ENCODE measurements around the gene MYO1C. TPM values are rescaled to one million over a fixed set of nuclear protein-coding genes. Genes with fewer than 3 reads are reported as not detected.

The MYO1C gene
- total RNA-seq, 1 experiment from 2014 or later, result 73.6 TPM

DNA sequence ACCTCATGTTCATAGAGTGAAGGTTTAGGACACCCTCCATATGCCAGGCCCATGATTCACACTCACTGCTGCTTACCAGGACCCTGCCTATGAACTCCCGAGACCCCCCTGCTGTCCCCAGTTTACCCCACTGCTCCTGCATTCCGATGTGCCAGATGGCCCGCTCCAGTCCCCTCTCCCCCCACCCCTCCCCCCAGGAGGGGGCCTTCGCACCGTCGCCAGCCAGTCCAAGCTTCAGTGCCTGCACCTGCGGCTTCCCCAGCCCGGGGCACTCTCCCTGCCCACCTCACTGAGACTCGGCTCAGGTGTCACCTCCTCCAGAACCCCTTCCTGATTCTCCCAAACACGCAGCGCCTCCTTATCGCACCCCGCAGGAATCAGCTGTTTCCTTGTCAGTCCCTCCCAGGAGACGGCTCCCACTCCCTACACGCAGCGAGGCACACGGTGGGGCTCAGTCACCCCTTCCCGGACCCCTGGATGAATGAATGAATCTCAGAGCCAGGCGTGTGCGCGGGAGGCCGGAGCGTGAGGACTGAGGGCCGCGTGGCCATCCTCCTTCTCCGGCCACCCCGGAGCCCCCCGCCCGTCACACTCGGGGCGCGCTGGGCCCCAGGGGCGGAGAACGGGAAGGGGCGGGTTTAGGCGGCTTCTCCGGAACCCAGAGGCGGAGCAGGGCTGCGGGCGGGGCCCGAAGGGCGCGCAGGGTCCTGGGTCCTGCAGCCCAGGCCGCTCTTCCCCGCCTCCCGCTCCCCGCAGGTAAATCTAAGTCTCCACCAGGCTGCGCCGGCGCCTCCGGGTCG, 1.6 kb downstream of the MYO1C start (continued):
- TF ChIP-seq, protein P1, sequence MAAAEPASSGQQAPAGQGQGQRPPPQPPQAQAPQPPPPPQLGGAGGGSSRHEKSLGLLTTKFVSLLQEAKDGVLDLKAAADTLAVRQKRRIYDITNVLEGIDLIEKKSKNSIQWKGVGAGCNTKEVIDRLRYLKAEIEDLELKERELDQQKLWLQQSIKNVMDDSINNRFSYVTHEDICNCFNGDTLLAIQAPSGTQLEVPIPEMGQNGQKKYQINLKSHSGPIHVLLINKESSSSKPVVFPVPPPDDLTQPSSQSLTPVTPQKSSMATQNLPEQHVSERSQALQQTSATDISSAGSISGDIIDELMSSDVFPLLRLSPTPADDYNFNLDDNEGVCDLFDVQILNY (CRISPR knock-in tag; IDR thresholded peaks at IDR 0.05), result 0 out of 2 replicates have a peak, but pooled peaks have one; percentile 18
- TF ChIP-seq ESRRA (CRISPR knock-in tag; IDR thresholded peaks at IDR 0.05; ENCODE audit: borderline replicate concordance) (peak; percentile 17; the same call in 1 of the 2 replicates), ELF4 (CRISPR knock-in tag; IDR thresholded peaks at IDR 0.05; ENCODE audit: low read depth) (no peak), GABPB1 (CRISPR knock-in tag; IDR thresholded peaks at IDR 0.05) (0 out of 2 replicates have a peak, but pooled peaks have one; percentile 40), SMAD3 (CRISPR knock-in tag; IDR thresholded peaks at IDR 0.05; ENCODE audit: borderline replicate concordance) (no peak), SOX15 (CRISPR knock-in tag; IDR thresholded peaks at IDR 0.05) (no peak), MXD4 (CRISPR knock-in tag; IDR thresholded peaks at IDR 0.05; ENCODE audit: borderline replicate concordance) (no peak)
- TF ChIP-seq, protein P2, sequence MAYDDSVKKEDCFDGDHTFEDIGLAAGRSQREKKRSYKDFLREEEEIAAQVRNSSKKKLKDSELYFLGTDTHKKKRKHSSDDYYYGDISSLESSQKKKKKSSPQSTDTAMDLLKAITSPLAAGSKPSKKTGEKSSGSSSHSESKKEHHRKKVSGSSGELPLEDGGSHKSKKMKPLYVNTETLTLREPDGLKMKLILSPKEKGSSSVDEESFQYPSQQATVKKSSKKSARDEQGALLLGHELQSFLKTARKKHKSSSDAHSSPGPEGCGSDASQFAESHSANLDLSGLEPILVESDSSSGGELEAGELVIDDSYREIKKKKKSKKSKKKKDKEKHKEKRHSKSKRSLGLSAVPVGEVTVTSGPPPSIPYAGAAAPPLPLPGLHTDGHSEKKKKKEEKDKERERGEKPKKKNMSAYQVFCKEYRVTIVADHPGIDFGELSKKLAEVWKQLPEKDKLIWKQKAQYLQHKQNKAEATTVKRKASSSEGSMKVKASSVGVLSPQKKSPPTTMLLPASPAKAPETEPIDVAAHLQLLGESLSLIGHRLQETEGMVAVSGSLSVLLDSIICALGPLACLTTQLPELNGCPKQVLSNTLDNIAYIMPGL (CRISPR knock-in tag; IDR thresholded peaks at IDR 0.05), result peak; percentile 61; the same call in 1 of the 2 replicates
- TF ChIP-seq, protein P3, sequence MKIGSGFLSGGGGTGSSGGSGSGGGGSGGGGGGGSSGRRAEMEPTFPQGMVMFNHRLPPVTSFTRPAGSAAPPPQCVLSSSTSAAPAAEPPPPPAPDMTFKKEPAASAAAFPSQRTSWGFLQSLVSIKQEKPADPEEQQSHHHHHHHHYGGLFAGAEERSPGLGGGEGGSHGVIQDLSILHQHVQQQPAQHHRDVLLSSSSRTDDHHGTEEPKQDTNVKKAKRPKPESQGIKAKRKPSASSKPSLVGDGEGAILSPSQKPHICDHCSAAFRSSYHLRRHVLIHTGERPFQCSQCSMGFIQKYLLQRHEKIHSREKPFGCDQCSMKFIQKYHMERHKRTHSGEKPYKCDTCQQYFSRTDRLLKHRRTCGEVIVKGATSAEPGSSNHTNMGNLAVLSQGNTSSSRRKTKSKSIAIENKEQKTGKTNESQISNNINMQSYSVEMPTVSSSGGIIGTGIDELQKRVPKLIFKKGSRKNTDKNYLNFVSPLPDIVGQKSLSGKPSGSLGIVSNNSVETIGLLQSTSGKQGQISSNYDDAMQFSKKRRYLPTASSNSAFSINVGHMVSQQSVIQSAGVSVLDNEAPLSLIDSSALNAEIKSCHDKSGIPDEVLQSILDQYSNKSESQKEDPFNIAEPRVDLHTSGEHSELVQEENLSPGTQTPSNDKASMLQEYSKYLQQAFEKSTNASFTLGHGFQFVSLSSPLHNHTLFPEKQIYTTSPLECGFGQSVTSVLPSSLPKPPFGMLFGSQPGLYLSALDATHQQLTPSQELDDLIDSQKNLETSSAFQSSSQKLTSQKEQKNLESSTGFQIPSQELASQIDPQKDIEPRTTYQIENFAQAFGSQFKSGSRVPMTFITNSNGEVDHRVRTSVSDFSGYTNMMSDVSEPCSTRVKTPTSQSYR (CRISPR knock-in tag; IDR thresholded peaks at IDR 0.05), result no peak
- TF ChIP-seq, protein P4, sequence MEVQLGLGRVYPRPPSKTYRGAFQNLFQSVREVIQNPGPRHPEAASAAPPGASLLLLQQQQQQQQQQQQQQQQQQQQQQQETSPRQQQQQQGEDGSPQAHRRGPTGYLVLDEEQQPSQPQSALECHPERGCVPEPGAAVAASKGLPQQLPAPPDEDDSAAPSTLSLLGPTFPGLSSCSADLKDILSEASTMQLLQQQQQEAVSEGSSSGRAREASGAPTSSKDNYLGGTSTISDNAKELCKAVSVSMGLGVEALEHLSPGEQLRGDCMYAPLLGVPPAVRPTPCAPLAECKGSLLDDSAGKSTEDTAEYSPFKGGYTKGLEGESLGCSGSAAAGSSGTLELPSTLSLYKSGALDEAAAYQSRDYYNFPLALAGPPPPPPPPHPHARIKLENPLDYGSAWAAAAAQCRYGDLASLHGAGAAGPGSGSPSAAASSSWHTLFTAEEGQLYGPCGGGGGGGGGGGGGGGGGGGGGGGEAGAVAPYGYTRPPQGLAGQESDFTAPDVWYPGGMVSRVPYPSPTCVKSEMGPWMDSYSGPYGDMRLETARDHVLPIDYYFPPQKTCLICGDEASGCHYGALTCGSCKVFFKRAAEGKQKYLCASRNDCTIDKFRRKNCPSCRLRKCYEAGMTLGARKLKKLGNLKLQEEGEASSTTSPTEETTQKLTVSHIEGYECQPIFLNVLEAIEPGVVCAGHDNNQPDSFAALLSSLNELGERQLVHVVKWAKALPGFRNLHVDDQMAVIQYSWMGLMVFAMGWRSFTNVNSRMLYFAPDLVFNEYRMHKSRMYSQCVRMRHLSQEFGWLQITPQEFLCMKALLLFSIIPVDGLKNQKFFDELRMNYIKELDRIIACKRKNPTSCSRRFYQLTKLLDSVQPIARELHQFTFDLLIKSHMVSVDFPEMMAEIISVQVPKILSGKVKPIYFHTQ (CRISPR knock-in tag; IDR thresholded peaks at IDR 0.05), result no peak
- TF ChIP-seq, protein P5, sequence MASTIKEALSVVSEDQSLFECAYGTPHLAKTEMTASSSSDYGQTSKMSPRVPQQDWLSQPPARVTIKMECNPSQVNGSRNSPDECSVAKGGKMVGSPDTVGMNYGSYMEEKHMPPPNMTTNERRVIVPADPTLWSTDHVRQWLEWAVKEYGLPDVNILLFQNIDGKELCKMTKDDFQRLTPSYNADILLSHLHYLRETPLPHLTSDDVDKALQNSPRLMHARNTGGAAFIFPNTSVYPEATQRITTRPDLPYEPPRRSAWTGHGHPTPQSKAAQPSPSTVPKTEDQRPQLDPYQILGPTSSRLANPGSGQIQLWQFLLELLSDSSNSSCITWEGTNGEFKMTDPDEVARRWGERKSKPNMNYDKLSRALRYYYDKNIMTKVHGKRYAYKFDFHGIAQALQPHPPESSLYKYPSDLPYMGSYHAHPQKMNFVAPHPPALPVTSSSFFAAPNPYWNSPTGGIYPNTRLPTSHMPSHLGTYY (CRISPR knock-in tag; IDR thresholded peaks at IDR 0.05), result no peak
- TF ChIP-seq, protein P6, sequence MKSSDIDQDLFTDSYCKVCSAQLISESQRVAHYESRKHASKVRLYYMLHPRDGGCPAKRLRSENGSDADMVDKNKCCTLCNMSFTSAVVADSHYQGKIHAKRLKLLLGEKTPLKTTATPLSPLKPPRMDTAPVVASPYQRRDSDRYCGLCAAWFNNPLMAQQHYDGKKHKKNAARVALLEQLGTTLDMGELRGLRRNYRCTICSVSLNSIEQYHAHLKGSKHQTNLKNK (CRISPR knock-in tag; IDR thresholded peaks at IDR 0.05), result no peak

DNA sequence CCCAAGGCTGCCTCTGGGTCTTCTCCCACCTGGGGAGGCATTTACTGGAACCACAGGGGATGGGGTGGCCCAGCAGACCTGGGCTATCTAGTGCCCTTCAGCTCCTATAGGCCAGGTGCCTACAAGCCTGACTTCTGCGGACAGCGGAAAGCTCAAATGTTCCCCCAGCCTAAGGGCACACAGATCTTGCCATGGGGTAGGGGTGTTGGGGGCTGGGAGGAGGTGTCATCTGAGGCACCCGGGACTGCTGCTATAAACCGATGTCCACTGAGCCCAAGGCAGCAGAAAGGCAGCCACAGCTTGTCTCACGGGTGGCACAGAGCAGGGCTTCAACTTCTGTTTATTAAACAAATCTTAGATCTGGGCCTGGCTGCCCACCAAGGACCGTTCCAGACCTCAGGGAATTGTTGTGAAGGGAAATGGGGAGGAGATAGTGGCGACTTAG, 3.6 kb downstream of the MYO1C start:
- Mint-ChIP-seq H3K4me1 (peaks cover 35% of the 10 kb centered on the region), H3K9me3 (no peaks in the 10 kb centered on the region), H3K4me3 (peak overlapping the region; percentile 69), H3K36me3 (0 out of 2 replicates have a peak, but pooled peaks cover 2% of the 10 kb centered on the region), H3K27me3 (ENCODE audit: low read depth) (peaks cover 12% of the 10 kb centered on the region), H3K27ac (no peak overlapping the region)
- ATAC-seq (no peak), DNase-seq (ENCODE audit: low spot score) (no peak)
- ChIA-PET CTCF (interaction anchor here (1.3 to 3.8 kb wide), 3 partner anchors 27 to 124 kb away, joined by 3 to 20 read pairs (median 12); partner anchors contain the start of gene INPP5K), POLR2A (no interaction called here)
- TF ChIP-seq, protein P7, sequence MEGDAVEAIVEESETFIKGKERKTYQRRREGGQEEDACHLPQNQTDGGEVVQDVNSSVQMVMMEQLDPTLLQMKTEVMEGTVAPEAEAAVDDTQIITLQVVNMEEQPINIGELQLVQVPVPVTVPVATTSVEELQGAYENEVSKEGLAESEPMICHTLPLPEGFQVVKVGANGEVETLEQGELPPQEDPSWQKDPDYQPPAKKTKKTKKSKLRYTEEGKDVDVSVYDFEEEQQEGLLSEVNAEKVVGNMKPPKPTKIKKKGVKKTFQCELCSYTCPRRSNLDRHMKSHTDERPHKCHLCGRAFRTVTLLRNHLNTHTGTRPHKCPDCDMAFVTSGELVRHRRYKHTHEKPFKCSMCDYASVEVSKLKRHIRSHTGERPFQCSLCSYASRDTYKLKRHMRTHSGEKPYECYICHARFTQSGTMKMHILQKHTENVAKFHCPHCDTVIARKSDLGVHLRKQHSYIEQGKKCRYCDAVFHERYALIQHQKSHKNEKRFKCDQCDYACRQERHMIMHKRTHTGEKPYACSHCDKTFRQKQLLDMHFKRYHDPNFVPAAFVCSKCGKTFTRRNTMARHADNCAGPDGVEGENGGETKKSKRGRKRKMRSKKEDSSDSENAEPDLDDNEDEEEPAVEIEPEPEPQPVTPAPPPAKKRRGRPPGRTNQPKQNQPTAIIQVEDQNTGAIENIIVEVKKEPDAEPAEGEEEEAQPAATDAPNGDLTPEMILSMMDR (IDR thresholded peaks at IDR 0.05), result no peak
- TF ChIP-seq, protein P1 (CRISPR knock-in tag; IDR thresholded peaks at IDR 0.05), result no peak
- TF ChIP-seq, protein P8, sequence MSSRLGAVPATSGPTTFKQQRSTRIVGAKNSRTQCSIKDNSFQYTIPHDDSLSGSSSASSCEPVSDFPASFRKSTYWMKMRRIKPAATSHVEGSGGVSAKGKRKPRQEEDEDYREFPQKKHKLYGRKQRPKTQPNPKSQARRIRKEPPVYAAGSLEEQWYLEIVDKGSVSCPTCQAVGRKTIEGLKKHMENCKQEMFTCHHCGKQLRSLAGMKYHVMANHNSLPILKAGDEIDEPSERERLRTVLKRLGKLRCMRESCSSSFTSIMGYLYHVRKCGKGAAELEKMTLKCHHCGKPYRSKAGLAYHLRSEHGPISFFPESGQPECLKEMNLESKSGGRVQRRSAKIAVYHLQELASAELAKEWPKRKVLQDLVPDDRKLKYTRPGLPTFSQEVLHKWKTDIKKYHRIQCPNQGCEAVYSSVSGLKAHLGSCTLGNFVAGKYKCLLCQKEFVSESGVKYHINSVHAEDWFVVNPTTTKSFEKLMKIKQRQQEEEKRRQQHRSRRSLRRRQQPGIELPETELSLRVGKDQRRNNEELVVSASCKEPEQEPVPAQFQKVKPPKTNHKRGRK (CRISPR knock-in tag; IDR thresholded peaks at IDR 0.05; ENCODE audit: borderline replicate concordance), result no peak
- TF ChIP-seq SMAD4 (CRISPR knock-in tag; IDR thresholded peaks at IDR 0.05), result no peak
- TF ChIP-seq, protein P9, sequence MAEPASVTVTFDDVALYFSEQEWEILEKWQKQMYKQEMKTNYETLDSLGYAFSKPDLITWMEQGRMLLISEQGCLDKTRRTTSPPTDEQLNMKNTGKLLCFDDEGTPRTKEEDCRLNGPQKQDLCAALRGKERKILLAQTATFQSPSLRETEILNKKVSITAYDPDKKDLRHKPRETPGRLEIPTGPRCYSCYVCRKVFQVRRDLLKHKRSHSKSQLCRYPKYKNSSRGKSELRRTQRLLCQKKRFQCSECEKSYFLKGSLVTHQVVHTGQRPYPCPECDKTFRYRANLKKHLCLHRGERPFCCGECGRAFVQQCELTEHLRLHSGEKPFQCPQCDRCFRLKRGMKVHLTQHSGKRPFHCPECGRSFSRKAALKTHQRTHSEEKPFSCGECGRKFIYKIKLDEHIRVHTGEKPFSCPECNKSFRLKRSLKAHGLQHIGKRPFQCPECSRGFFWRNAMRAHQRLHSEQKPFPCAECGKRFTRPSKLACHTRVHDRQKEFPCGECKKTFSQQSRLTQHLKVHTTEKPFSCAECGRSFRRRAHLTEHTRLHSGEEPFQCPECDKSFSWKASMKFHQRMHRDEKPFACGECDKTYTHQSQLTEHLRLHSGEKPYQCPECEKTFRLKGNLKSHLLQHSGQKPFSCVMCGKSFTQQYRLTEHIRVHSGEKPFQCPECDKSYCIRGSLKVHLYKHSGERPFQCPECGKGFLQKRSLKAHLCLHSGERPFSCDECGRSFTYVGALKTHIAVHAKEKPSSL (CRISPR knock-in tag; conservative IDR thresholded peaks at IDR 0.05), result no peak

All from WTC11 (cell line).